HepG2 (cell line): Measurements from ENCODE around the gene OSGIN1. TPM values are rescaled to one million over a fixed set of nuclear protein-coding genes. Genes with fewer than 3 reads are reported as not detected.

Experiments
- HMGA1 ChIP-seq: sonication (generic); formaldehyde crosslinking; conservative IDR thresholded peaks from 2 replicates; pipeline ENCODE4 v1.4.0; 2020; ENCODE audit warnings: missing genetic modification reagents
- KMT2B ChIP-seq: IDR thresholded peaks from 2 replicates; pipeline ENCODE4 v1.6.1; 2016; ENCODE audit warnings: missing genetic modification reagents, missing compliant biosample characterization
- PPARG ChIP-seq: conservative IDR thresholded peaks from 2 replicates; pipeline ENCODE4 v1.6.1; 2016; ENCODE audit warnings: missing biosample characterization, missing genetic modification reagents
- TBP ChIP-seq: sonication (generic); formaldehyde crosslinking; IDR thresholded peaks from 2 replicates; pipeline ENCODE4 v1.5.0; 2020; ENCODE audit warnings: missing genetic modification reagents
- U2AF1 ChIP-seq: fragments of 200-400 bp; formaldehyde crosslinking; optimal IDR thresholded peaks from 2 replicates; pipeline ENCODE3; 2017; ENCODE audit warnings: mild to moderate bottlenecking, low read depth, low read length
- U2AF2 ChIP-seq: fragments of 200-400 bp; formaldehyde crosslinking; IDR thresholded peaks from 2 replicates; pipeline ENCODE4 v1.6.1; 2017; ENCODE audit warnings: low read depth, mild to moderate bottlenecking, low read length
- WIZ ChIP-seq: sonication (generic); formaldehyde crosslinking; IDR thresholded peaks from 2 replicates; pipeline ENCODE4 v1.5.1; 2020; ENCODE audit warnings: mild to moderate bottlenecking, missing genetic modification reagents
- ZC3H4 ChIP-seq: sonication (generic); formaldehyde crosslinking; IDR thresholded peaks from 2 replicates; pipeline ENCODE4 v1.4.0; 2020; ENCODE audit warnings: missing genetic modification reagents, borderline replicate concordance
- ZFP91 ChIP-seq: sonication (generic); formaldehyde crosslinking; IDR thresholded peaks from 2 replicates; pipeline ENCODE4 v1.9.0; 2022; ENCODE audit warnings: missing genetic modification reagents, mild to moderate bottlenecking, borderline replicate concordance
- ZNF234 ChIP-seq: sonication (generic); formaldehyde crosslinking; conservative IDR thresholded peaks from 2 replicates; pipeline ENCODE4 v1.5.1; 2020; ENCODE audit warnings: mild to moderate bottlenecking, missing genetic modification reagents
- ZNF629 ChIP-seq: sonication (generic); formaldehyde crosslinking; conservative IDR thresholded peaks from 2 replicates; pipeline ENCODE4 v1.5.0; 2020; ENCODE audit warnings: missing genetic modification reagents
- ZNF720 ChIP-seq: sonication (generic); formaldehyde crosslinking; IDR thresholded peaks from 2 replicates; pipeline ENCODE4 v1.4.0; 2020; ENCODE audit warnings: missing genetic modification reagents
- ZNF839 ChIP-seq: sonication (generic); formaldehyde crosslinking; IDR thresholded peaks from 2 replicates; pipeline ENCODE4 v1.4.0; 2020; ENCODE audit warnings: missing genetic modification reagents, mild to moderate bottlenecking, borderline replicate concordance
- polyA plus RNA-seq, 8 experiments: library from polyadenylated mRNA; depleted of rRNA in 3 of 8; stranded (reverse) in 7 of 8; unstranded in 1 of 8; fragments of >200 nt; fragmentation: Illumina TruSeq in 4 of 8; extraction: Trizol in 4 of 8; gene quantifications; 2 replicates each; pipeline versions ENCODE4 v1.2.1 to v1.2.3, GENCODE V29; 2011 to 2016; ENCODE audit warnings: low read depth in 4 of 8, missing spikeins in 1 of 8, mixed read lengths in 1 of 8; ENCODE audit not compliant: insufficient read depth in 1 of 8
- total RNA-seq, 5 experiments: library from RNA; depleted of rRNA; stranded (reverse); fragments of >200 nt; fragmentation: Illumina TruSeq; extraction: Trizol; gene quantifications; 2 replicates each; pipeline ENCODE4 v1.2.3, GENCODE V29; 2016; ENCODE audit warnings: low read depth in 1 of 5
- TF ChIP-seq, protein P1 (sequence below): sonication (generic); formaldehyde crosslinking; IDR thresholded peaks from 2 replicates; pipeline ENCODE4 v1.9.0; 2021; ENCODE audit warnings: mild to moderate bottlenecking, missing genetic modification reagents
- TF ChIP-seq, protein P2 (sequence below): sonication (generic); formaldehyde crosslinking; IDR thresholded peaks from 2 replicates; pipeline ENCODE4 v1.8.1; 2023; ENCODE audit warnings: missing genetic modification reagents, inconsistent platforms, borderline replicate concordance

Gene OSGIN1
- total and polyA plus RNA-seq, 2 of the 13 experiments (the other 11 are each of a cell fraction or from before 2014, with no cell fraction given): 20.5 to 27.1 TPM

DNA sequence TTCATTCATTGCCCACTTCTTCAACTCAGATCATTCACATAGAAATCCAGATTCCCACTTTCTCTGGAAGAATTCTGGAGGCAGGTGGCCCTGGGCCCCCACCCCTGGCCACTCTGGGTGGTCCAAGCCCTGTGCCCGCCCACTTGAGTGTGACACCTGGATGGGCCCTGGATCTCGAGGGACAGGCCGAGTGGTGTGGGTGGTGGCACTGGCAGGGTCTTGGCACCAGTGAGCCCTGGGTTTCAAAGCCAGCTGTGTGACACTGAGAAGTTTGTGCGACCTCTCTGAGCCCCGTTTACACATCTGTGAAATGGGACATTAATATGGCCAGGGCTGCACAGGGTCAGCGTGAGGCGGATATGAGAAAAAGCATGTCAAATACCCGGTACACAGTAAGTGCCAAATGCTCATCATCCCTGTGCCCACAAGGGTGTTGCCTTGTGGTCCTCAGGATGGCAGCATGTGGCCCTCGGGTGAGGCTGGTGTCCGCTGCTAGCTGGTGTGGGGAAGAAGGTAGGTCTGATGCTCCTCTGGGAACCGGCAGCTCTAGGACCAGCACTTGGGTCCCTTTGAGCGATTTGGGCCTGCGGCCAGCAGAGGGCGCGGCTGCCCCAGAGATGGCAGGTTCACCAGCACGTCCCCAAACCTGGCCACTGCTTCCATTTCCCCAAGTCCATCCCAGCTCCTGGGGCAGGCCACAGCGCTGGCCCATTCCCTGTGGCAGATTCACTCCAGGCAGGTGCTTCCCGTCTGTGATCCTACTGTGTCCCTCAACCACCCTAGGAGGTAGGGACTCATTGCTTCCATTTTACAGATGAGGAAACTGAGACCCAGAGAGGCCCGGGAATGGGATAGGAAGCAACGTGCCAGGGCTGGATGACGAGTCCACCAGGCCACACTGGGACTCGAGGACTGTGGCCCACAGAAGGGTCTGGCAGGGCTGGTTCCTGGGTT lies 3.6 kb downstream of the OSGIN1 start (continued):
- no peak for TF ChIP-seq U2AF2
- no peak for TF ChIP-seq ZNF234 (CRISPR knock-in tag)
- no peak for TF ChIP-seq TBP (CRISPR knock-in tag)
- TF ChIP-seq WIZ (CRISPR knock-in tag): no peak
- no peak for TF ChIP-seq U2AF1
- peak; percentile 98 for TF ChIP-seq ZNF629
- 0 out of 2 replicates have a peak, but pooled peaks have one; percentile 20 for TF ChIP-seq ZNF839 (CRISPR knock-in tag)
- no peak for TF ChIP-seq HMGA1 (CRISPR knock-in tag)
- peak; percentile 67 for TF ChIP-seq ZFP91
- peak; percentile 24; the same call in 1 of the 2 replicates for TF ChIP-seq ZC3H4 (CRISPR knock-in tag)
- TF ChIP-seq, protein P1, sequence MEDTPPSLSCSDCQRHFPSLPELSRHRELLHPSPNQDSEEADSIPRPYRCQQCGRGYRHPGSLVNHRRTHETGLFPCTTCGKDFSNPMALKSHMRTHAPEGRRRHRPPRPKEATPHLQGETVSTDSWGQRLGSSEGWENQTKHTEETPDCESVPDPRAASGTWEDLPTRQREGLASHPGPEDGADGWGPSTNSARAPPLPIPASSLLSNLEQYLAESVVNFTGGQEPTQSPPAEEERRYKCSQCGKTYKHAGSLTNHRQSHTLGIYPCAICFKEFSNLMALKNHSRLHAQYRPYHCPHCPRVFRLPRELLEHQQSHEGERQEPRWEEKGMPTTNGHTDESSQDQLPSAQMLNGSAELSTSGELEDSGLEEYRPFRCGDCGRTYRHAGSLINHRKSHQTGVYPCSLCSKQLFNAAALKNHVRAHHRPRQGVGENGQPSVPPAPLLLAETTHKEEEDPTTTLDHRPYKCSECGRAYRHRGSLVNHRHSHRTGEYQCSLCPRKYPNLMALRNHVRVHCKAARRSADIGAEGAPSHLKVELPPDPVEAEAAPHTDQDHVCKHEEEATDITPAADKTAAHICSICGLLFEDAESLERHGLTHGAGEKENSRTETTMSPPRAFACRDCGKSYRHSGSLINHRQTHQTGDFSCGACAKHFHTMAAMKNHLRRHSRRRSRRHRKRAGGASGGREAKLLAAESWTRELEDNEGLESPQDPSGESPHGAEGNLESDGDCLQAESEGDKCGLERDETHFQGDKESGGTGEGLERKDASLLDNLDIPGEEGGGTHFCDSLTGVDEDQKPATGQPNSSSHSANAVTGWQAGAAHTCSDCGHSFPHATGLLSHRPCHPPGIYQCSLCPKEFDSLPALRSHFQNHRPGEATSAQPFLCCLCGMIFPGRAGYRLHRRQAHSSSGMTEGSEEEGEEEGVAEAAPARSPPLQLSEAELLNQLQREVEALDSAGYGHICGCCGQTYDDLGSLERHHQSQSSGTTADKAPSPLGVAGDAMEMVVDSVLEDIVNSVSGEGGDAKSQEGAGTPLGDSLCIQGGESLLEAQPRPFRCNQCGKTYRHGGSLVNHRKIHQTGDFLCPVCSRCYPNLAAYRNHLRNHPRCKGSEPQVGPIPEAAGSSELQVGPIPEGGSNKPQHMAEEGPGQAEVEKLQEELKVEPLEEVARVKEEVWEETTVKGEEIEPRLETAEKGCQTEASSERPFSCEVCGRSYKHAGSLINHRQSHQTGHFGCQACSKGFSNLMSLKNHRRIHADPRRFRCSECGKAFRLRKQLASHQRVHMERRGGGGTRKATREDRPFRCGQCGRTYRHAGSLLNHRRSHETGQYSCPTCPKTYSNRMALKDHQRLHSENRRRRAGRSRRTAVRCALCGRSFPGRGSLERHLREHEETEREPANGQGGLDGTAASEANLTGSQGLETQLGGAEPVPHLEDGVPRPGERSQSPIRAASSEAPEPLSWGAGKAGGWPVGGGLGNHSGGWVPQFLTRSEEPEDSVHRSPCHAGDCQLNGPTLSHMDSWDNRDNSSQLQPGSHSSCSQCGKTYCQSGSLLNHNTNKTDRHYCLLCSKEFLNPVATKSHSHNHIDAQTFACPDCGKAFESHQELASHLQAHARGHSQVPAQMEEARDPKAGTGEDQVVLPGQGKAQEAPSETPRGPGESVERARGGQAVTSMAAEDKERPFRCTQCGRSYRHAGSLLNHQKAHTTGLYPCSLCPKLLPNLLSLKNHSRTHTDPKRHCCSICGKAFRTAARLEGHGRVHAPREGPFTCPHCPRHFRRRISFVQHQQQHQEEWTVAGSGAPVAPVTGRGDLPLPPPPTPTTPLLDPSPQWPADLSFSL (CRISPR knock-in tag): no peak
- TF ChIP-seq, protein P2, sequence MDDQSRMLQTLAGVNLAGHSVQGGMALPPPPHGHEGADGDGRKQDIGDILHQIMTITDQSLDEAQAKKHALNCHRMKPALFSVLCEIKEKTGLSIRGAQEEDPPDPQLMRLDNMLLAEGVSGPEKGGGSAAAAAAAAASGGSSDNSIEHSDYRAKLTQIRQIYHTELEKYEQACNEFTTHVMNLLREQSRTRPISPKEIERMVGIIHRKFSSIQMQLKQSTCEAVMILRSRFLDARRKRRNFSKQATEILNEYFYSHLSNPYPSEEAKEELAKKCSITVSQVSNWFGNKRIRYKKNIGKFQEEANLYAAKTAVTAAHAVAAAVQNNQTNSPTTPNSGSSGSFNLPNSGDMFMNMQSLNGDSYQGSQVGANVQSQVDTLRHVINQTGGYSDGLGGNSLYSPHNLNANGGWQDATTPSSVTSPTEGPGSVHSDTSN: no peak
- TF ChIP-seq ZNF720 (CRISPR knock-in tag): no peak
- TF ChIP-seq KMT2B (CRISPR knock-in tag): no peak
- no peak for TF ChIP-seq PPARG
